Left hindlimb (tissue), 1 donor: ENCODE results near the gene NPS.

Experiments
- DNase-seq: peaks from one replicate; pipeline ENCODE4 v3.0.0-alpha.2; 2018

NPS gene

GRCh38 chr10:127563718-127564553, 14.8 kb downstream of the NPS start:
- no peak for DNase-seq

DNA sequence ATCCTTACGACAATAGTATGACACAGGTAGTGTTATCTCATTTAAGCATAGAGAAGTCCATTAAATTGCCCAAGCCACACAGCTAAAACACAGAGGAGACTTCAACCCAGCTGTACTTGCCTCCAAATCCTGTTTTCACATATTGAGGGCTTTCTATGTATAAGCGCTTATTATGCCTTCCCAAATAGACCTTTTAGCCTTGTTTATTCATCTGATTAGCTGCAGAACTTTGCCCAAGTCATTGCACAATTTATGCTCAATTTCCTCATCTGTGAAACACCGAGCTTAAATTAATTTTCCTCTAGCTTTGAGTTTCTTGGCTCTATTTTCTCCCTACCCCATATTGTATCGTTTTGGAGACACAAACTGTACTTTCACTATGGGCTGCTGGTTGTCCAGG, 15.5 kb downstream of the NPS start:
- DNase-seq = no peak

DNA sequence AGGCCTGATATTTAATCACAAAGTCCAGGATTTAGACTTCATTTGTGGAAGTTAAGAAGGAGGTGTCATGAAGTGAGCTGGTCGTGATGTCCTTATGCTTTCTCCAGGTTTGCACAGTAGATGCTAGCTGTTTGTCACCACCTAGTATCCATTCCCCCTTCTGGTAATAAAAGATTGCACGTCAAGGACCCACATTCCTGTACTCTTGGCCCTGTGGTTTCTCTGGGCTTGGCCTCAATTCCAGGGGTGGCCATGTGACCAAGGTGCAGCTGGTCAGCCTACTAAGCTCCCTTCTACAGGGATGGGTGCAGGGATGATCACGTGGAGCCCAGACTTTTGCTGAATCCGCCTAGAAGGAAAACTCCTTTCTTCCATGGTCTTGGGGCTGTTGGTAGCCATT, 16.5 kb downstream of the NPS start:
- DNase-seq = no peak

GRCh38 chr10:127569210-127569609, 20.1 kb downstream of the NPS start:
- DNase-seq = no peak

GRCh38 chr10:127570036-127570435, 20.9 kb downstream of the NPS start:
- DNase-seq = no peak

DNA sequence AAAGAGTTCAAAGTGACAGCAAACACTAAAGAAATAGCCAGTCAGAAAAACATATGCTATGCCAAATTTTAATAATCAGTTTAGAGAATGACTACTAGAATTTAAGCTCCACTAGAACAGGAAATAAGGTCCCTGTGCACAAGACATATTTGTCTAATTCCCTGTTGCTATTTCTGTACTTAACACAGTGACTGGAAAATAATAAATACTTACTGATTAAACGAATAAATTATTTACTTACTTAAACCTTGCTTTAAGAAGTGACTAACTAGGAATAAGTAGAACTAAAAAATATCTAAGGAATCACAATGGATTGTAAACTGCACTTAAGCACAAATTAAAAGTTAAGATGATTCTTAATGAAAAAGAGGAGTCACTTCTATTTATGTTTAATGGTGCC, 22.3 kb downstream of the NPS start:
- DNase-seq = no peak

- no peak for DNase-seq
Measured at GRCh38 chr10:127576051-127576450, 26.9 kb downstream of the NPS start.

- DNase-seq = no peak
Measured at GRCh38 chr10:127576740-127577161, 27.6 kb downstream of the NPS start.

- DNase-seq = no peak
Measured at GRCh38 chr10:127577376-127578258, 28.5 kb downstream of the NPS start.

DNA sequence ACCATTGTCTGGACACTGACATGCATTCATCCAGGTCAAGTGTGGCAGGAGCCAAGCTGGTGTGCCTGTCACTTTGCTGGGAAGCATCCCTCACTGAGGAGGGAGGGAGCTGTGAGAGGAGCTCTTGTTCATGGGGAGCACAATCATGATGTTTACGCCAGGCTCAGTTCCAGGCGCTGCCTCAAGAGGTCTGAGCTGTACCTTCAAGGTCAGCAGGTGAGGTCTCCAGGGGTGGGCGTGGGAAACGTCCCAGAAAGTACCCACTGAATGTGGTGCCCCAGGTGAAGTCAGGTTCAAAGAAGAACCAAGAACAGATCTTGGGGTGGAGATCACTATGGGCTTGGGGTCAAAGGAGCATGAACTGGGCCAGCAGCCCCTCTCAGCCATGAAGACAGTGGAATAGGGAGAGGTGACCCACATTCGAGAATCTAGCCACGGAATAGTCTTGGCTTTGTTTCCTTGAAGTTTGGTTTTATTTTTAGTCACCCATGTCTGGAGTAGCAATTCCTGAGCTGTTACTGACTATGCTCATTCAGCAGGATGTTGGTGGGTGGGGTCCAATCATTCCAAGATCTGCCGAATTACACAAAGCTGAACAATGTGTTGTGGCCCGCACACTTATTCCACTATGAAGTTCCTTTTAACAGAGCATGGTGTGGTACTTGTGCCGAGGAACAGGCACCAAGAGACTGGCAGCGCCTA, 29.3 kb downstream of the NPS start:
- no peak for DNase-seq

DNA sequence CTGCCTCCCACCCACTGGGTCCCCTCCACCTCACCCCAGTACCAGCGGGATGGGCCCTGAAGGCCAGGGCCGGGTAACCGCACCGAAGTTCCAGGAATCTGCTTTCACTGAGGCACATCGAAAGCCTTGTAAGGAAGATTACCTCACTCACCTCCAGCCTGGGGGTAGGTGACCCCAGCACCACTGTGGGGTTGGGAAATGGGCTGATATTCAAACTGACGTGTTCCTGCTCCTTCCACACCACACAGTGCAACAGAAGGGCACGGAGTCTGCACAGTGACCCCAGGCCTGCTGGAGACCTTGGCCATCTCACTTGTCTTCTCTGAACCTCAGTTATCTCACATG, 29.8 kb downstream of the NPS start:
- DNase-seq = no peak

- no peak for DNase-seq
Measured at GRCh38 chr10:127579640-127580039, 30.5 kb downstream of the NPS start.

- DNase-seq = no peak
Measured at GRCh38 chr10:127580822-127581221, 31.7 kb downstream of the NPS start.

DNA sequence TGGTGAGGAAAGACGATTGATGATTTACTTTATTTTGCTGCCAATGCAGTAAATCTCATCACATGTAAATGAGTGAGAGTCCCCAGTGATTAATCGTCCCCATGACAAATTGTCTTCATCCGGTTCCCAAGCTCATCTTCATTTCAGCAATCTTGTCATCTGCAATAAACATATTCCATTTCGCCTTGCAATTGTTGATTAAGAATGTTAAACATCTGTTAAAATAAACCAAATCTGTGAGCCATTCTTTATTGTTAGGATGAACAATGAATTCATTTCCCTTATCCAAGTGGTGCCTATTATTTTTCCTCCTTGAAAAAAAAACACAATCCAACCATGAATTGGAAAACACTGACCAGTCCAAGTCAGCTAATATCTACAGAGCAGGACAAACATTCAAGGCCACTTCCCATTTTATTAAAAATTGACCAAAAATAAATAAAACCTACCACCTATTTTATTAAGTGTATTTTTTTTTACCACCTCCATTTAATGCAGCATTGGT, 36.5 kb downstream of the NPS start:
- no peak for DNase-seq

DNA sequence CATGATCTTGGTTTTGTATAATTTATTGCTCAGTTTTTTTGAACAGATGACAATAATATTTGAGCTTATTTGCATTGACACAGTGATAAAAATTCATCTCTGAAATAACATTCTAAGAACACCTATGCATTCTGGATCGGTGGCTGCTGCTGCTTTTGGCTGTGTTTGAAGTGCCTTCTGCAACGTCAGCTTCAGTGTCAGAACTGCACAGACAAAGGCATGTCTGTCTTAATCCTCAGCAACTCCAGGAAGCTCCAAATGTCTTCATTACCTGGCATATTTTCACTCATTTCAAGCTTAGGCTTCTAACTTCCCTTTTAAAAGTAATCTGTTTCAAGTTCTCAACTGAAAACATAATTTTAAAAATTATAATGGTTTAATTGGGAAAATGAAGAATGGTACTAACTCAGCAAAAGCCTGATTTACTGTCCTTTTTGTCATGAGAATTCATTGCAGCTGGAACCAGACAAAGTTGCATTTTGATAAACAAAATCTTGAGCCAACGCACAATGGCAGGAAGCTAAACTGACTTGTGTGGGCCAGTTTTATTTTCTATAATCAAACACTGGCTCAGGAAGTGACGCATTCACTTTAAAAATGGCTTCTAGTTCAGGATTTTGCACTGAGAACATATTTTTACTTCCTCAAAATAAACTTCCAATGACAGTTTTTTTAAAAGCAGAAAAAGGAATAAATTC, 38.7 kb downstream of the NPS start:
- DNase-seq = no peak

GRCh38 chr10:127592586-127592985, 43.5 kb downstream of the NPS start:
- DNase-seq = no peak

DNA sequence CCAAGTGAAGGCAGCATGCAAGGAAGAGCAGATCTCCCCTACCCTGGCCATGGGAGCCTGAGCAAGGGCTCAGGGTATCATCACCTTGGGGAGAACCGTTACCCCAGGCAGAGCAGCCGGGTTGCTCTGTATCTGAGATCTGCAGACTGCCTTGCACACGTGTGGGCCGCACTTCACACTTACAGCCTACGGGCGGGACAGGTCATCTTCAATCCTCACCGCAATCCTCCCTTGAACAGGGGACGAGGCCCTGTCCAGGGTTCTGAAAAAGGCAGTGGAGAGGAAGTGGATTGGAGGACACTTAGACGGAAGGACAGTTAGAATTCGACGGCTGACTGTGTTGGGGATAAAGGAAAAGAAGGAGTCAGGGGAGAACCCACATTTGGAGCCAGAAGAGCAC, 51.4 kb downstream of the NPS start:
- DNase-seq = no peak
